GM10248 (cell line): ENCODE measurements around the gene TGFBR2.

Source experiments
- CTCF ChIA-PET: fragments of 300-600 bp; sonication (Branson Sonifier 250); formaldehyde crosslinking; extraction: SDS; loops from one replicate; lab custom pipeline; 2021; ENCODE audit warnings: antibody characterized with exemption; lab: Yijun Ruan, JAX
- POLR2A ChIA-PET: fragments of 350-650 bp; sonication (Branson Sonifier 250); formaldehyde crosslinking; extraction: SDS; loops from one replicate; lab custom pipeline; 2020; ENCODE audit warnings: antibody characterized with exemption; lab: Yijun Ruan, JAX
- DNase-seq: peaks from one replicate; pipeline ENCODE4 v3.0.0; 2012; ENCODE audit errors: extremely low spot score
- CTCF ChIP-seq: IDR thresholded peaks from 2 replicates; pipeline ENCODE4 v1.5.1; 2012; ENCODE audit warnings: mild to moderate bottlenecking, low read depth; ENCODE audit errors: extremely low read depth, missing control alignments, control extremely low read depth

TGFBR2 gene

GRCh38 chr3:30696896-30697295 lies 90.5 kb downstream of the TGFBR2 start:
- no peak for TF ChIP-seq CTCF
- ChIA-PET CTCF (interaction anchor here (1.2 to 1.4 kb wide), 2 partner anchors 22 to 497 kb away, joined by 3 read pairs; no protein-coding TSS in a partner anchor), POLR2A (no interaction called here)

GRCh38 chr3:30698549-30698948 lies 92.1 kb downstream of the TGFBR2 start:
- TF ChIP-seq CTCF = no peak
- DNase-seq = no peak
- ChIA-PET POLR2A (no interaction called here), CTCF (interaction anchor here (1.1 to 1.4 kb wide), 3 partner anchors 10 to 499 kb away, joined by 3 read pairs; no protein-coding TSS in a partner anchor)

More at GRCh38 chr3:30696896-30697295, 90.5 kb downstream of the TGFBR2 start:
- DNase-seq = no peak

GRCh38 chr3:30699927-30700326 lies 93.5 kb downstream of the TGFBR2 start:
- no peak for DNase-seq
- TF ChIP-seq CTCF = no peak
- CTCF ChIA-PET = no interaction called here
- POLR2A ChIA-PET = no interaction called here

- POLR2A ChIA-PET = no interaction called here
- CTCF ChIA-PET = no interaction called here
- no peak for TF ChIP-seq CTCF
- no peak for DNase-seq
Observed at GRCh38 chr3:30700702-30701321, 94.4 kb downstream of the TGFBR2 start.

- POLR2A ChIA-PET = no interaction called here
- no peak for DNase-seq
- CTCF ChIA-PET = interaction anchor here (1.0 to 3.5 kb wide), 2 partner anchors 8 to 659 kb away, joined by 3 to 21 read pairs; no protein-coding TSS in a partner anchor
- no peak for TF ChIP-seq CTCF
Observed at GRCh38 chr3:30702038-30702827, 95.8 kb downstream of the TGFBR2 start.

- no peak for TF ChIP-seq CTCF
- ChIA-PET POLR2A (no interaction called here), CTCF (interaction anchor here (1.0 to 3.5 kb wide), 2 partner anchors 9 to 660 kb away, joined by 3 to 21 read pairs; no protein-coding TSS in a partner anchor)
- no peak for DNase-seq
Observed at GRCh38 chr3:30702828-30703397, 96.5 kb downstream of the TGFBR2 start.
